NK-92 (cell line): ENCODE data around the gene SCLY.

Experiments
- DNase-seq: peaks from one replicate; lab custom pipeline; 2025; ENCODE audit not compliant: unreplicated experiment; lab: John Stamatoyannopoulos, UW

SCLY gene

DNA sequence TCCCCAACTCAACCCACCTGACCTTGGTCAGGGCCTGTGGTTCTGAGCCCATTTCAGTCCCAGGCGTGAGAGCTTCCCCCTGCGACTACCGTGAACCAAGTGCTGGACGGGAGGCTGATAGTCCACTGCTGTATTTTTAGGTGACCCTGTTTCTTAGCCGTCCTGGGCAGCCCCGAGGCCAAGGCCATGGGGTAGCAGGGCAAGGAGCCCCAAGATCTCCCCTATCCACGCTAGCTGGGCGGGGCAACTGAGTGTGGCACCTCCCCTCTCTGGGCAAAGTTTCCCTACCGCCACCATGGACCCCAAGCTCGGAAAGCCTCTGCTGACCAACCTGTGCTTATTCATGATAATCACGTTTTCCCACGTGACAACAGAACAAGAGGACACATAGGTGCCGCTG lies 77.1 kb downstream of the SCLY start:
- DNase-seq, result no peak

DNA sequence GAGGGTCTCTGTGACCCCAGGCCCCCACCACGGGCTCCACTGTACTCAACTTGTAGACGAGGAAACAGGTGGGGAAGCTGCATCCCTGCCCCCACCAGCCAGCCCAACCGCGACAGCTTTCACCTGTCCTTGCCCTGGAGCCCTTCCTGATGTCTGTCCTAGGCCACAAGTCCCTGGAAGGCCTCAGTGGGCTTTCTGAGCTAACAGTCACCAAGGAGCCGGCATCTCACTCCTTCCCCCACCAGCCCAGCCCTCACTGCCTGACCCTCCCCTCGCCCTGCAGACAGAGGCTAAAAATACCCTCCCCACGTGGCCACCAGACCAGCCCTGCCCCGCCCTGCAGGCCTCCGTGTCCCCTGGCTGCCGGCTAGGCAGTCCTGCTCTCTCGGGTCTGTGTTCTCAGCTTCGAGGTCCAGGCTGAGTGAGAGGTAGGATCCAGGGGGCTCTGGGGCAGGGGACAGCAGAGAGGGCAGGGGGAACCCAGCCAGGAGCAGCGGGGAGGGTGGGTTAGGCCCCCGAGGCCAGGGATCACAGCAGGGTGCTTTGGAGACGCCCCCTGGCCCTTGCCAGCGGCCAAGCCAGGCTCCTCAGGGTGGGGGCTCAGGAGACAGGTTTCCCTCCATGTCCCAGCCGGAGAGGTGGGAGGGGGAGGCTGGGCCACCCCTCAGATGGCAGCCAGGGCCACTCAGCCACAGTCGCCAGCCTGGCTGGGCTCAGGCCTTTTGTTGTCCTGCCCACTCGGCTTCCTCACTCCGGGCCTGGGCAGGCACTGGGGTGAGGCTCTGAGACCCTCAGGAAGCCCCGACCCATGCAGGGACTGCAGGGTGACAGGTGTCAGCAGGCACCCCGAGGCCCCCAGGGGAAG lies 77.8 kb downstream of the SCLY start, which contains the start of gene KLHL30:
Gene KLHL30 (plus strand): TSS at position 338 of the 865 bp plus-strand sequence. CDS start 2,087 bp downstream, outside the sequence.
- DNase-seq, result no peak

- no peak for DNase-seq
Measured at GRCh38 chr2:238139196-238140039, 78.6 kb downstream of the SCLY start.

DNA sequence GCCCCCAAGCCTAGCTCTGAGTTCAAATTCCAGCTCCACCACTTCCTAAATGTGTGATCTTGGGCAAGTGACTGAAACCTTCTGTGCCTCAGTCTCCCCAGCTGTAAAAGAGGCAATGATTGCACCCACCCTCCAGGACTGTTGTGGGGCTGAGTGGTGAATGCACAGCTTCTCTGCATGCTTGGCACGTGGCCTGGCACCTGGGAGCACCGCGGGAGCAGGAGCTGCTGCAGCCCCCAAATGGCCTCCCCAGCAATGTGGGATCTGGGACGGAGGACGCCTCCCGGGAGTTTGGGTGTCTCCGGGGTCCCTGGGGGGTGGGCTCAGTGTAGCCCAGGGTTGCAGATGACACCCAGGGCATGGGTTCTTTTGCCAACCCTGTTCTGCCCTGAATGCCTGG lies 79.2 kb downstream of the SCLY start:
- DNase-seq, result no peak

GRCh38 chr2:238140721-238141540 lies 80.1 kb downstream of the SCLY start:
- no peak for DNase-seq

- no peak for DNase-seq
Measured at GRCh38 chr2:238141541-238142318, 80.9 kb downstream of the SCLY start.

GRCh38 chr2:238142382-238143205 lies 81.8 kb downstream of the SCLY start:
- DNase-seq, result no peak

DNA sequence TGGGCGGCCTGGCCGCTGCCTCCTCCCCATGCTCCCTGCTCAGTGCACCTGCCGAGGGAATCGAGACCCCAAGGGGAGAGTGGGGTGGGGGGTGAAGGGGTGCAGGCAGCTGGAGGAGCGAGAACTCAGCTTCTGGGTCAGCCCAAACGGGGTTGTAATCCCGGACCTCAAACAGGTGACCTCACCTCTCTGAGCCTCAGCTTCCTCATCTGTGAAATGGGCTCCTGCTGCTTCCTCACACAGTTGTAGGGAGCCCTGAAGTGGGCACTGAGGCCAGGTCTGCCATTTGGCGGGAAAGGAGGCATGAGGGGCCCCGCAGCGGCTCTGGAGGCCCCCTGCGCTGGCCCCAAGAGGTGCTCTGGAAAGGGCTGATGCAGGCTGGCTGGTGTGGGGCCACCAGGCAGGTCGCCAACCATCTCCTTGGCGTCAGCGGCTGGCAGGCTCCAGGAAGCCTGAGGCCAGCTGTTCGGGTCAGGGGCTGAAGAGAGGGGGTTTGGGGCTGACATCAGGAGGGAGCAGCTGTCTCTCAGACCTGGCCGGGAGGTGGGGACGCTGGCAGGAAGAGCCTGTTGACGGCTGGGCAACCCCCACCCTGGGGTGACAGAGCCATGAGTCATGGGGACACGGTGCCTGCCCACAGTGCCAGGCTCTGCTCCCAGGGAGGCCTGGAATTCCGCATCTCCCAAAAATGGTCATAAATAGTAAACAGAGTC lies 82.6 kb downstream of the SCLY start:
- DNase-seq, result no peak

DNA sequence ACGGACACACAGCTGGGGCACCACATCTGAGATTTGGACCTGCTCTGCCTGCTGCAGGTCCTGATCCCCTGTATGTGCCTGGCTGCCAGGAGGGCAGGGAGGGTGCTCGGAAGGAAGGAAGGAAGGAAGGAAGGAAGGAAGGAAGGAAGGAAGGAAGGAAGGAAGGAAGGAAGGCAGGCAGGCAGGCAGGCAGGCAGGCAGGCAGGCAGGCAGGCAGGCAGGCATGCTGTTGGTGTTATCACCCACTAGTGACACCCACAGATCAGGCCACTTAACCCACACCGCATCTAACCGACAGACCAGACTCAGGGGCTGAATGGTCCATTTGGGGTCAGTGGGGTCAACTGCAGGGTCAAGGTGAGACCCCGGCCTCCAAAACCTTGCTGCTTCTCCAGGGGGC lies 83.5 kb downstream of the SCLY start:
- no peak for DNase-seq

DNA sequence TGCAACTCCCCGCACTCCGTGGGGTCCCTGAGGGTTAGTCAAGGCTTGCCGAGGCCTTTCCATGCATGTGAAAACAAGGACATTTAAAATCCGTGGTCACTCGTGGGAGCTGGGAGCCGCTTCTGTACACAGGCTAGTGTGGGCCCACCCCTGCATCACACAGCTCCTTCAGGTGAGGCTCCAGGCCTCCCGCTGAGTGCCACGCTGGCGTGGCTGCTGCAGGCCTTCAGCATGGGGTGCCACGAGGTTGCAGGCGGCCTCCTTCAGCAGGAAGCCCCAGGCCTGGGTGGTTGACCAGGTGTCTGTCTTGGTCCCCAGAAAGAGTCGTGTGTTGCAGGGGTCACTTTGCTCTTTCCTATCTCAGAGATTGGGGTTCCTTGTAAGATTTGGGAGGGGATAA lies 84.2 kb downstream of the SCLY start:
- DNase-seq, result no peak

GRCh38 chr2:238145851-238146250 lies 85.0 kb downstream of the SCLY start:
- no peak for DNase-seq

- no peak for DNase-seq
Measured at GRCh38 chr2:238146884-238147544, 86.2 kb downstream of the SCLY start.

- DNase-seq, result no peak
Measured at GRCh38 chr2:238148981-238149380, 88.2 kb downstream of the SCLY start.
